BLaER1 (cell line): ENCODE data around the gene WIPF1.

Experiments used
- H3K27ac ChIP-seq: shearing (Covaris generic); formaldehyde crosslinking; 2 replicates; pipeline ENCODE4 v1.8.1; 2022
- H3K27me3 ChIP-seq: shearing (Covaris generic); formaldehyde crosslinking; 2 replicates; pipeline ENCODE4 v1.8.1; 2022
- H3K36me3 ChIP-seq: shearing (Covaris generic); formaldehyde crosslinking; 2 replicates; pipeline ENCODE4 v1.8.1; 2022
- H3K4me1 ChIP-seq: shearing (Covaris generic); formaldehyde crosslinking; 2 replicates; pipeline ENCODE4 v1.8.1; 2022
- H3K4me2 ChIP-seq: shearing (Covaris generic); formaldehyde crosslinking; 2 replicates; pipeline ENCODE4 v1.8.1; 2022
- H3K4me3 ChIP-seq: shearing (Covaris generic); formaldehyde crosslinking; 2 replicates; pipeline ENCODE4 v1.8.1; 2022
- H3K9ac ChIP-seq: shearing (Covaris generic); formaldehyde crosslinking; 2 replicates; pipeline ENCODE4 v1.8.1; 2022
- H3K9me3 ChIP-seq: shearing (Covaris generic); formaldehyde crosslinking; 2 replicates; pipeline ENCODE4 v1.8.1; 2022
- H4K20me1 ChIP-seq: shearing (Covaris generic); formaldehyde crosslinking; 2 replicates; pipeline ENCODE4 v1.8.1; 2022
- Cebpa-rat ChIP-seq: shearing (Covaris generic); IDR thresholded peaks from 2 replicates; pipeline ENCODE4 v1.8.1; 2022

Gene WIPF1

GRCh38 chr2:174535083-174535482 is 62.5 kb downstream of the WIPF1 start:
- no peak overlapping the region for H3K4me2 ChIP-seq
- H3K36me3 ChIP-seq: no peaks in the 10 kb centered on the region
- TF ChIP-seq Cebpa-rat: no peak
- no peaks in the 10 kb centered on the region for H3K27me3 ChIP-seq
- H3K9ac ChIP-seq: no peak overlapping the region
- H3K4me1 ChIP-seq: peaks cover 17% of the 10 kb centered on the region
- H3K9me3 ChIP-seq: no peaks in the 10 kb centered on the region
- no peaks in the 10 kb centered on the region for H4K20me1 ChIP-seq
- H3K27ac ChIP-seq: no peak overlapping the region
- H3K4me3 ChIP-seq: no peak overlapping the region

- Histone ChIP-seq H3K27me3 (no peaks in the 10 kb centered on the region), H3K36me3 (no peaks in the 10 kb centered on the region), H3K9me3 (peaks cover 11% of the 10 kb centered on the region), H3K4me3 (no peak overlapping the region), H4K20me1 (no peaks in the 10 kb centered on the region), H3K4me1 (no peaks in the 10 kb centered on the region), H3K27ac (no peak overlapping the region), H3K9ac (no peak overlapping the region), H3K4me2 (no peak overlapping the region)
- no peak for TF ChIP-seq Cebpa-rat
Observed at GRCh38 chr2:174529916-174530315, 67.7 kb downstream of the WIPF1 start.

- Histone ChIP-seq H3K4me2 (no peak overlapping the region), H3K9ac (no peak overlapping the region), H3K4me1 (peaks cover 5% of the 10 kb centered on the region; the same call in 1 of the 2 replicates), H4K20me1 (no peaks in the 10 kb centered on the region), H3K4me3 (no peak overlapping the region), H3K27me3 (no peaks in the 10 kb centered on the region), H3K36me3 (no peaks in the 10 kb centered on the region), H3K27ac (no peak overlapping the region), H3K9me3 (peaks cover 11% of the 10 kb centered on the region)
- TF ChIP-seq Cebpa-rat: no peak
Observed at GRCh38 chr2:174527959-174528358, 69.6 kb downstream of the WIPF1 start.

GRCh38 chr2:174527101-174527721 is 70.4 kb downstream of the WIPF1 start:
- Histone ChIP-seq H4K20me1 (no peaks in the 10 kb centered on the region), H3K36me3 (no peaks in the 10 kb centered on the region), H3K27ac (no peak overlapping the region), H3K4me2 (no peak overlapping the region), H3K9me3 (peaks cover 11% of the 10 kb centered on the region), H3K9ac (no peak overlapping the region), H3K4me3 (no peak overlapping the region), H3K27me3 (no peaks in the 10 kb centered on the region), H3K4me1 (peaks cover 5% of the 10 kb centered on the region; the same call in 1 of the 2 replicates)
- TF ChIP-seq Cebpa-rat: no peak

- Histone ChIP-seq H4K20me1 (no peaks in the 10 kb centered on the region), H3K27ac (no peak overlapping the region), H3K36me3 (no peaks in the 10 kb centered on the region), H3K4me2 (no peak overlapping the region), H3K4me3 (no peak overlapping the region), H3K27me3 (no peaks in the 10 kb centered on the region), H3K9me3 (peaks cover 11% of the 10 kb centered on the region), H3K4me1 (peaks cover 5% of the 10 kb centered on the region; the same call in 1 of the 2 replicates), H3K9ac (no peak overlapping the region)
- no peak for TF ChIP-seq Cebpa-rat
Observed at GRCh38 chr2:174524527-174524926, 73.1 kb downstream of the WIPF1 start.

GRCh38 chr2:174522553-174522952 is 75.1 kb downstream of the WIPF1 start:
- no peak overlapping the region for H3K4me3 ChIP-seq
- H3K27ac ChIP-seq: no peak overlapping the region
- no peak overlapping the region for H3K4me2 ChIP-seq
- H3K27me3 ChIP-seq: no peaks in the 10 kb centered on the region
- peaks cover 5% of the 10 kb centered on the region; the same call in 1 of the 2 replicates for H3K4me1 ChIP-seq
- no peak for TF ChIP-seq Cebpa-rat
- no peaks in the 10 kb centered on the region for H3K36me3 ChIP-seq
- no peaks in the 10 kb centered on the region for H4K20me1 ChIP-seq
- H3K9ac ChIP-seq: no peak overlapping the region
- H3K9me3 ChIP-seq: peaks cover 4% of the 10 kb centered on the region; the same call in 1 of the 2 replicates

GRCh38 chr2:174518395-174518794 is 79.2 kb downstream of the WIPF1 start:
- no peak overlapping the region for H3K27ac ChIP-seq
- no peak overlapping the region for H3K4me3 ChIP-seq
- TF ChIP-seq Cebpa-rat: peak; percentile 20; the same call in 1 of the 2 replicates
- H3K9ac ChIP-seq: no peak overlapping the region
- H4K20me1 ChIP-seq: no peaks in the 10 kb centered on the region
- no peaks in the 10 kb centered on the region for H3K36me3 ChIP-seq
- H3K9me3 ChIP-seq: peaks cover 2% of the 10 kb centered on the region
- no peak overlapping the region for H3K4me2 ChIP-seq
- no peaks in the 10 kb centered on the region for H3K4me1 ChIP-seq
- H3K27me3 ChIP-seq: no peaks in the 10 kb centered on the region

GRCh38 chr2:174516501-174517378 is 80.9 kb downstream of the WIPF1 start:
- Histone ChIP-seq H3K4me1 (no peaks in the 10 kb centered on the region), H3K27ac (no peak overlapping the region), H3K36me3 (no peaks in the 10 kb centered on the region), H4K20me1 (no peaks in the 10 kb centered on the region), H3K4me2 (no peak overlapping the region), H3K4me3 (no peak overlapping the region), H3K27me3 (no peaks in the 10 kb centered on the region), H3K9me3 (peaks cover 18% of the 10 kb centered on the region), H3K9ac (no peak overlapping the region)
- no peak for TF ChIP-seq Cebpa-rat

GRCh38 chr2:174512345-174512744 is 85.3 kb downstream of the WIPF1 start:
- Histone ChIP-seq H3K27ac (no peak overlapping the region), H3K27me3 (no peaks in the 10 kb centered on the region), H3K4me2 (no peak overlapping the region), H3K4me1 (no peaks in the 10 kb centered on the region), H4K20me1 (no peaks in the 10 kb centered on the region), H3K9ac (no peak overlapping the region), H3K36me3 (no peaks in the 10 kb centered on the region), H3K4me3 (no peak overlapping the region), H3K9me3 (peaks cover 62% of the 10 kb centered on the region)
- TF ChIP-seq Cebpa-rat: no peak

- H3K27ac ChIP-seq: no peak overlapping the region
- no peaks in the 10 kb centered on the region for H3K36me3 ChIP-seq
- no peak overlapping the region for H3K9ac ChIP-seq
- H3K4me2 ChIP-seq: no peak overlapping the region
- H4K20me1 ChIP-seq: no peaks in the 10 kb centered on the region
- H3K4me1 ChIP-seq: no peaks in the 10 kb centered on the region
- H3K4me3 ChIP-seq: no peak overlapping the region
- no peak for TF ChIP-seq Cebpa-rat
- peaks cover 67% of the 10 kb centered on the region for H3K9me3 ChIP-seq
- no peaks in the 10 kb centered on the region for H3K27me3 ChIP-seq
Observed at GRCh38 chr2:174511580-174512260, 85.9 kb downstream of the WIPF1 start.
